Lower leg skin (tissue), 3 donors: ENCODE data around the gene PLIN3.

ENCODE experiments used
- CTCF ChIP-seq, 3 donors: fragments of 450-650 bp; IDR thresholded peaks; one replicate each; pipeline ENCODE4 v1.5.1; 2016; ENCODE audit warnings: antibody characterized with exemption in 3 of 3, mild to moderate bottlenecking in 3 of 3, moderate library complexity in 2 of 3
- POLR2A ChIP-seq, 2 donors: fragments of 450-650 bp; IDR thresholded peaks; one replicate each; pipeline ENCODE4 v1.6.1; 2016 to 2017; ENCODE audit warnings: antibody characterized with exemption in 2 of 2, mild to moderate bottlenecking in 1 of 2, moderate library complexity in 1 of 2

- no peak for TF ChIP-seq CTCF (IDR thresholded peaks at IDR 0.05)
- no peak for TF ChIP-seq POLR2A (IDR thresholded peaks at IDR 0.05)
These were observed 72.5 kb downstream of the PLIN3 start for GRCh38 chr19:4794971-4795370.
